Stimulated activated naive CD8-positive, alpha-beta T cell treated with anti-CD3 and anti-CD28 coated beads, Interleukin-15, Interleukin-2, amounts not matched to agents 100 ng/mL and 50 ng/mL, for 24 hours (primary cell): ENCODE measurements around the gene AFF3.
"Not testable (repeated sequence)": the region's sequence is repeated elsewhere in the genome, so short reads cannot be mapped to it uniquely, and the experiment has no call there.

Experiments
- H3K27ac Mint-ChIP-seq: one replicate; pipeline ENCODE4 v1.8.0; 2021; ENCODE audit warnings: mild to moderate bottlenecking, mixed read lengths
- H3K27me3 Mint-ChIP-seq: one replicate; pipeline ENCODE4 v1.8.0; 2021; ENCODE audit warnings: mixed read lengths
- H3K36me3 Mint-ChIP-seq: one replicate; pipeline ENCODE4 v1.8.0; 2021; ENCODE audit warnings: low read depth, mixed read lengths
- H3K4me1 Mint-ChIP-seq: one replicate; pipeline ENCODE4 v1.8.0; 2021; ENCODE audit warnings: low read depth, mixed read lengths
- H3K4me3 Mint-ChIP-seq: one replicate; pipeline ENCODE4 v1.8.0; 2021; ENCODE audit warnings: mild to moderate bottlenecking, mixed read lengths
- H3K9me3 Mint-ChIP-seq: one replicate; pipeline ENCODE4 v1.8.0; 2021; ENCODE audit warnings: mixed read lengths

The AFF3 gene

DNA sequence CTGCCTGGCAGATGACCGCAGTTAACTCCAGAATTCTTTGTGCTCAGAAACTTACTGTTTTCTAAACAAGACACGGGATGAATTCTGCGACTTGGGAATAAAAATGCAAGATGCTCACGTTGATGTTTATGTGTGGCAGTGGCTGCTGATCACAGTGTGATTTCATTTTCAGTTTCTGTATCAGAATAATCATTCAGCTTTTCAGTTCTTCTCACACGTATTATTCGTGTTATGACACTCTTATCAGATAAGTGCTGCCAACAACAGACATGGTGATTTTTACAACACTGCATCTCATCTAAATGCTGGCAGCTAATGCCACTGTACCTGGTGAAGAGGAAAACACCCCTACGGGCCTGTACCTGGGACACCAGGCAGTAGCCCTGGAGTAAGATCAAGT, 379.7 kb downstream of the AFF3 start:
- Mint-ChIP-seq H3K36me3 (no peaks in the 10 kb centered on the region), H3K4me1 (no peaks in the 10 kb centered on the region), H3K9me3 (no peaks in the 10 kb centered on the region), H3K4me3 (no peak overlapping the region), H3K27ac (no peak overlapping the region), H3K27me3 (no peaks in the 10 kb centered on the region)

GRCh38 chr2:99757611-99758114, 384.7 kb downstream of the AFF3 start:
- H3K4me3 Mint-ChIP-seq = no peak overlapping the region
- H3K9me3 Mint-ChIP-seq = no peaks in the 10 kb centered on the region
- no peak overlapping the region for H3K27ac Mint-ChIP-seq
- H3K4me1 Mint-ChIP-seq = no peaks in the 10 kb centered on the region
- no peaks in the 10 kb centered on the region for H3K27me3 Mint-ChIP-seq
- H3K36me3 Mint-ChIP-seq = no peaks in the 10 kb centered on the region

- Mint-ChIP-seq H3K27ac (no peak overlapping the region), H3K4me3 (no peak overlapping the region), H3K36me3 (no peaks in the 10 kb centered on the region), H3K27me3 (no peaks in the 10 kb centered on the region), H3K9me3 (no peaks in the 10 kb centered on the region), H3K4me1 (no peaks in the 10 kb centered on the region)
These were observed 386.3 kb downstream of the AFF3 start for GRCh38 chr2:99756059-99756458.

GRCh38 chr2:99754210-99754609, 388.2 kb downstream of the AFF3 start:
- no peak overlapping the region for H3K27ac Mint-ChIP-seq
- H3K9me3 Mint-ChIP-seq = no peaks in the 10 kb centered on the region
- no peaks in the 10 kb centered on the region for H3K27me3 Mint-ChIP-seq
- H3K36me3 Mint-ChIP-seq = no peaks in the 10 kb centered on the region
- H3K4me1 Mint-ChIP-seq = no peaks in the 10 kb centered on the region
- no peak overlapping the region for H3K4me3 Mint-ChIP-seq

DNA sequence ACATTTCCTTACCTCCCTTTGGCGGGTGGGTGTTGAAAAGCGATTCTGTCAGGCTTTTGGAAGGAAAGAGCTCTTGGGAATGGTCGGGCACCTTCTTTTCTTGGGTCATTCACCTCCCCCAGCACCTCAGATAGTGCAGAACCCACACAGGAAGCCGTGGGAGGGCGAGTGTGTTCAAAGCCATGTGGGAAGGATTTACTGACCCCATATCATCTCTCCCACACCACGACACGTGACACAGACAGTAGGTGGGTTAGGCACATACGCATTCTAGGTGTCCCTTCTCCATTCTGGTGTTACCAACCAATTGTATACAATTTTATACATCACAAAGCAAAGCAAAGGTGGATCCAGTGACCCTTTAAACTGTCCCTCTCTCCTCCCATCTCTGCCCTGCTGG, 388.9 kb downstream of the AFF3 start:
- Mint-ChIP-seq H3K9me3 (no peaks in the 10 kb centered on the region), H3K27ac (no peak overlapping the region), H3K27me3 (no peaks in the 10 kb centered on the region), H3K4me1 (no peaks in the 10 kb centered on the region), H3K4me3 (no peak overlapping the region), H3K36me3 (no peaks in the 10 kb centered on the region)

DNA sequence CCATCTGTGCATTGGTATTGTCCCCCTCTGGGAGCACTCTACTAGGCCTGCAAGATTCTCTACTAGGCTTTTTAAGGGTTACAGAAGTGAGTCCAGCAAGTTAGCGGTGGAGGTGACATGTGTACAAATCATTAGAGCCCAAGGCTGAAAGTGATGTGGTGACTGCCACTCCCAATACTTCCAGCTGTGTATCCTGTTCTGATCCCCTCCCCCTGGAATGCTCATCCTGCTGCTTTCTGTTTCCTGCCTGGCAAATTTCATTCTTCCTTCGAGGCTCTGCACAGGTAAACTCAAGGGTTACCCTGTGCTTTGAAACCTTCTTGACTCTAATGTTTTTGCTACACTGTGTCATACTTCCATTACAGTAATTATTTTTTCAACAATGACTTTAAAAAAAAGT, 394.0 kb downstream of the AFF3 start:
- no peak overlapping the region for H3K27ac Mint-ChIP-seq
- no peaks in the 10 kb centered on the region for H3K4me1 Mint-ChIP-seq
- no peaks in the 10 kb centered on the region for H3K27me3 Mint-ChIP-seq
- no peaks in the 10 kb centered on the region for H3K9me3 Mint-ChIP-seq
- no peaks in the 10 kb centered on the region for H3K36me3 Mint-ChIP-seq
- no peak overlapping the region for H3K4me3 Mint-ChIP-seq

DNA sequence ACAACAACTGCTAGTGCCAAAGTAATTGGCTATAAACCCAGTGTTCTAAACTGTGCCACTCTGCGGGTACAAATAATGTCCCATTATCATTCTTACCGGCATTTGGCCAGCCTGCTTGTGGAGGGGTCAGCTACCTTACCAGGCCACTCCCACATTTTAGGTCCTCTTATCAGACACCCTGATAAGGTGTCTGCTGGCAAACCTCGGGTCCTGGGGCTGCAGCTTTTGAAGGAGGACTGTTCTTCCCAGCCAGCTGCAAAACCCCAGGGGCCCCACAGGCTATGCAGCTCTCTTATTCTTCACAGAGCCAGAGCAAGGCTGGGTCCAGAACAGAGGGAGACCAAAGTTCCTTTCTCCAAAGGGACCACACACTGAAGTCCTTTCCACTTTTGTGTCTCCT, 394.5 kb downstream of the AFF3 start:
- Mint-ChIP-seq H3K4me3 (no peak overlapping the region), H3K27me3 (no peaks in the 10 kb centered on the region), H3K27ac (no peak overlapping the region), H3K9me3 (no peaks in the 10 kb centered on the region), H3K36me3 (peaks cover 3% of the 10 kb centered on the region), H3K4me1 (no peaks in the 10 kb centered on the region)

DNA sequence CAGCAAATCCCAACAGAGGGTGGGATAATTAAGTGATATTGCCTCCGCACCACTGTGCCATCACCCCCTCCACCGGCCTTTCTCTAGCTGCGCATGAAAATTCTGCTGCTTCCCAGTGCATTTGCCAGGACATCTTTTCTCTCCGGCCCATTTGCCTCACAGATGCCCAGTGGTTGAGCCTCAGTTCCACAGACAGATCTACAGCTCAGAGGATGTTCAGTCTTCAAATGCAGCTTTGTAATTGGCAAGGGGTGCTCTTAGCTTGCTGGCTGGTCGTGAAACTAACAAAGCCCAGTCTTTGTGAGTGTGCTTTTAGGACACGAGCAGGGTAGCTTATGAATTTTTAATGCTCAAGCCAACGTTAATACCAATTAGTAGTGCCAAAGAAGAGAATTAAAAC, 399.2 kb downstream of the AFF3 start:
- Mint-ChIP-seq H3K4me3 (no peak overlapping the region), H3K9me3 (no peaks in the 10 kb centered on the region), H3K27ac (no peak overlapping the region), H3K27me3 (no peaks in the 10 kb centered on the region), H3K36me3 (peaks cover 9% of the 10 kb centered on the region), H3K4me1 (no peaks in the 10 kb centered on the region)

DNA sequence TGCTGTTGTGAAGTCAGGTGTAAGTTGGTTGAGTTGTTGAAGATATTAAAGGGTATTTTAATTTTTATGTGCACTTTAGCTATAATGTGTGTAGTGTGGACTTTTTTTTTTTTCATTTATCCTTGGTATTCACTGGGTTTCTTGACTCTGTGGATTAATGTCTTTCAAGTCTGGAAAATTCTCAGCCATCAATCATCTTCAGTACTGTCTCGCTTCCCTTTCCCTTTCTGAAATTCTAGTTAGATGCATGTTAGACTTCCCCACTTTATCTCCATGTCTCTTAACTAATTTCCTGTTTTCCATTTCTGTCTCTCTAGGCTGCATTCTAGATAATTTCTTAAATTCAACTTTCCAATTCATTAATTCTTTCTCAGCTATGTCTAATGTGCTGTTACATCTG, 404.9 kb downstream of the AFF3 start:
- Mint-ChIP-seq H3K27ac (no peak overlapping the region), H3K4me1 (no peaks in the 10 kb centered on the region)

DNA sequence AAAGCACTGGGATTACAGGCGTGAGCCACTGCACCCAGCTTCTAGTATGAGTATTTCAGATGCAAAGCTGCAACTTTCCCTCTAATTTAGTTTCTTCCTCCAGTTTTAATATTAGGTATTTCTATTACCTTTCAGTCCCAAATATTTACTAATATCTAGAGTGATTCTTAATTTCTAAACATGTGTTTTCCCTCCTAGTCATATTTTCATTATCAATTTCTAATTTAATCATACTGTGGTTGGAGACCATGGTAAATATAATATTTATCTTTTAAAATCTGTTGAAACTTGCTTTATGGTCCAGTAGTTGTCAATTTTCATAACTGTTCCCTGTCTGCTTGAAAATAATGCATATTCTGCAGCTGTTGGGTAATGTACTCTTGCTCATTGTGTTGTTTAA, 406.6 kb downstream of the AFF3 start:
- H3K27ac Mint-ChIP-seq = no peak overlapping the region
- no peaks in the 10 kb centered on the region for H3K36me3 Mint-ChIP-seq
- H3K4me3 Mint-ChIP-seq = no peak overlapping the region
- H3K9me3 Mint-ChIP-seq = no peaks in the 10 kb centered on the region
- H3K4me1 Mint-ChIP-seq = no peaks in the 10 kb centered on the region
- no peaks in the 10 kb centered on the region for H3K27me3 Mint-ChIP-seq

More for the DNA sequence above, 404.9 kb downstream of the AFF3 start:
- Mint-ChIP-seq H3K36me3 (peaks cover 3% of the 10 kb centered on the region), H3K4me3 (no peak overlapping the region), H3K9me3 (no peaks in the 10 kb centered on the region), H3K27me3 (no peaks in the 10 kb centered on the region)

- not testable (repeated sequence) for H3K4me3 Mint-ChIP-seq, H3K27ac Mint-ChIP-seq, H3K9me3 Mint-ChIP-seq
These were observed 407.1 kb downstream of the AFF3 start for GRCh38 chr2:99735314-99735713.

GRCh38 chr2:99734236-99734635, 408.2 kb downstream of the AFF3 start:
- H3K27ac Mint-ChIP-seq = no peak overlapping the region
- no peaks in the 10 kb centered on the region for H3K36me3 Mint-ChIP-seq
- no peaks in the 10 kb centered on the region for H3K27me3 Mint-ChIP-seq

More at GRCh38 chr2:99735314-99735713, 407.1 kb downstream of the AFF3 start:
- H3K4me1 Mint-ChIP-seq, H3K27me3 Mint-ChIP-seq, H3K36me3 Mint-ChIP-seq: not testable (repeated sequence)

DNA sequence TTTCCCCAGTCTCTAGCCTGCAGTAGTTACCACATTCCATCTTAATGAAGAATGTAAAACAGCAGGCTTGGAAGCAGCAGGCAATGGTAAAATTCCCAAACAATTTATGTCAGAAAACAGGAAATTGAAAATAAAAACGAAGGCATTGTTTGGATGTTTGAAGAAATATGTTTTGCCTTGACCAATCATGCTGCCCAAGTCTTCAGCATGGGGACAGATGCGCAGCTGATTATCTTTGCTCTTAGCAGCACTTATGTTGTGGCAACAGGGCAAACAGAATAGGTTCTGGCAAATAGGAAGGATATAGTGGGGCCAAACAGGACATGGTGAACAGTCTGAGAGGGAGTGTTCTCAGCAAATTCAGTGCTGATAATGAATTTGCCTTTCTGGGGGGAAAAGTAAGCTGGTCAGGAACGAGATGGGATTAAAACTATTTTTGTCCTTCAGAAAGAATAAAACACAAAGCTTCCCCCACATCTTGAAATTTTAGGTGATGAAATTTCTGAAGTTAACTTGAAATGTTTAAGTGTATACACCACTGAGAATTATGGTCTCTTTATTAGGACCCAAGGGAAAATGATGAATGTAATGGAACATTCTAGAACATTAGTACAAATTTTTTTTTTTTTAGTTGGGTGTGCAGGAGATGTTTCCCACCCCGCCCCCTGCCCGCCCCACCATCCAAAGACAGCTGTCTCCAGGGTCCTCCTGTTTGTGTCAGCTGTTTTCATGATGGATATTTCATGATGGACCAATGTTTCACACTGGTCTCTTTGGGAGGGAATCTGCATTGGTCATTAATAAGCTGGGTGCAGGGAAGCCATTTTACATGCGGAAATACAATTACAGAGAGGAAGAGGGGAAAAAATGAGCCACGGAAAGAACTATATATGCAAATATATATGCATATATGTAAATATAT, 413.0 kb downstream of the AFF3 start:
- H3K4me3 Mint-ChIP-seq = no peak overlapping the region
- no peaks in the 10 kb centered on the region for H3K36me3 Mint-ChIP-seq
- H3K4me1 Mint-ChIP-seq = no peaks in the 10 kb centered on the region
- no peaks in the 10 kb centered on the region for H3K9me3 Mint-ChIP-seq
- H3K27me3 Mint-ChIP-seq = no peaks in the 10 kb centered on the region
- no peak overlapping the region for H3K27ac Mint-ChIP-seq

More at GRCh38 chr2:99734236-99734635, 408.2 kb downstream of the AFF3 start:
- Mint-ChIP-seq H3K4me3 (no peak overlapping the region), H3K4me1 (no peaks in the 10 kb centered on the region), H3K9me3 (no peaks in the 10 kb centered on the region)

- H3K9me3 Mint-ChIP-seq = peaks cover 6% of the 10 kb centered on the region
- peaks cover 5% of the 10 kb centered on the region for H3K36me3 Mint-ChIP-seq
- H3K4me3 Mint-ChIP-seq = no peak overlapping the region
- H3K27me3 Mint-ChIP-seq = no peaks in the 10 kb centered on the region
- H3K27ac Mint-ChIP-seq = no peak overlapping the region
- H3K4me1 Mint-ChIP-seq = no peaks in the 10 kb centered on the region
These were observed 414.2 kb downstream of the AFF3 start for GRCh38 chr2:99728166-99728565.

- peaks cover 10% of the 10 kb centered on the region for H3K9me3 Mint-ChIP-seq
- no peaks in the 10 kb centered on the region for H3K27me3 Mint-ChIP-seq
- peaks cover 8% of the 10 kb centered on the region for H3K36me3 Mint-ChIP-seq
- no peaks in the 10 kb centered on the region for H3K4me1 Mint-ChIP-seq
- H3K27ac Mint-ChIP-seq = no peak overlapping the region
- no peak overlapping the region for H3K4me3 Mint-ChIP-seq
These were observed 415.2 kb downstream of the AFF3 start for GRCh38 chr2:99727199-99727598.

DNA sequence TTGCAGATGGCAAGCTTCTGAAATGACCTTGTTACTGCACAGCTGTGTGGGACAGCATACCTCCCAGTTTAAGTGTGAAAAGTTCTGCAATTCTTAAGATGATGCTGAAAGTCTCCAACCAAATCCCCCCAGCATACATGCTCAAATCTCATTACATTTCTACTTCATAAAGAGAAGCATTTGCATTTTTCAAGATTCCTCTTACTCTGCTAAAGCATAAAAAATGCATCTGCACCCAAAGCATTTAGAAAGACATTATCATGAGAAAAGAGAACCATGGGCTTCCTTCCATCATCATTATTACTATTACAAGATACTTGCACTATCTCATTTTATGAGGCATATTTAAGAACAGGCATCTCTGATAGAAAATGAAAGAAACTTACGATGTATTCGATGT, 415.7 kb downstream of the AFF3 start:
- Mint-ChIP-seq H3K4me3 (no peak overlapping the region), H3K9me3 (peaks cover 14% of the 10 kb centered on the region), H3K4me1 (no peaks in the 10 kb centered on the region), H3K27me3 (no peaks in the 10 kb centered on the region), H3K36me3 (peaks cover 13% of the 10 kb centered on the region), H3K27ac (no peak overlapping the region)
